GM18508 (cell line): ENCODE measurements around the gene SDR39U1.

Experiments used
- ATAC-seq: cut with Tn5 transposase; IDR thresholded peaks from one replicate; pipeline ENCODE4 v1.9.1; 2021; ENCODE audit warnings: moderate number of reproducible peaks; ENCODE audit not compliant: insufficient read depth, unreplicated experiment

The SDR39U1 gene

DNA sequence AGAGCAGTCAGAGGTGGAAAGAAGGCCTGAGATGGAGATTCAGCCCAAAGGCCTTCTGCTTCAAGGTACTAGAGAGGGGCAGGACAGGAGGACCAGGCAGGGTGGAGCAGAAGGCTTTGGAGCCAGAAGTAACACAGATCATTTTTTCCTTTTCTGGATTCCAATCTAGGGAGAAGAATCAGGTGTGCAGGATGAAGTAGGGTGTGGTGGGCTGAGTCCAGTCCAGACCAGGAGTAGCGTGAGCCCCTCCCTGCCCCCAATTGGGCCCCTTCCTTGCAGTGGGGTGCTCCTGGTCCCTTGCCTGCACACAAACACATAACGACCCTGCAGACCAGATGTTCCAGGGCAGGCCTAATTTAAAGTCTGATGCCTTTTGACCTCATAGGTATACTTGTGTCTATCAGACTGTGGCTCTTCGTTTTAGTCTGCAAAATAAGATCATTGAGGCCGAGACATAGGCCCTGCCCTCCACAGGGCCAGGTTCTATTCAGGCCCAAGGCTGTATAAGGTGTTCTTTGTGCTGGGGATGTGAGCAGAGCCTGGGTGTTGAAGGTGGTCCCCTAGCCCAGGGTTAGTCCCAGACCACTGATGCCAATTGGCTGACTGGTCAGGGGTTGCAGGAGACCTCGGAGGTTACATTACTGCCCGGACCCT is 44.8 kb downstream of the SDR39U1 start:
- ATAC-seq: no peak

DNA sequence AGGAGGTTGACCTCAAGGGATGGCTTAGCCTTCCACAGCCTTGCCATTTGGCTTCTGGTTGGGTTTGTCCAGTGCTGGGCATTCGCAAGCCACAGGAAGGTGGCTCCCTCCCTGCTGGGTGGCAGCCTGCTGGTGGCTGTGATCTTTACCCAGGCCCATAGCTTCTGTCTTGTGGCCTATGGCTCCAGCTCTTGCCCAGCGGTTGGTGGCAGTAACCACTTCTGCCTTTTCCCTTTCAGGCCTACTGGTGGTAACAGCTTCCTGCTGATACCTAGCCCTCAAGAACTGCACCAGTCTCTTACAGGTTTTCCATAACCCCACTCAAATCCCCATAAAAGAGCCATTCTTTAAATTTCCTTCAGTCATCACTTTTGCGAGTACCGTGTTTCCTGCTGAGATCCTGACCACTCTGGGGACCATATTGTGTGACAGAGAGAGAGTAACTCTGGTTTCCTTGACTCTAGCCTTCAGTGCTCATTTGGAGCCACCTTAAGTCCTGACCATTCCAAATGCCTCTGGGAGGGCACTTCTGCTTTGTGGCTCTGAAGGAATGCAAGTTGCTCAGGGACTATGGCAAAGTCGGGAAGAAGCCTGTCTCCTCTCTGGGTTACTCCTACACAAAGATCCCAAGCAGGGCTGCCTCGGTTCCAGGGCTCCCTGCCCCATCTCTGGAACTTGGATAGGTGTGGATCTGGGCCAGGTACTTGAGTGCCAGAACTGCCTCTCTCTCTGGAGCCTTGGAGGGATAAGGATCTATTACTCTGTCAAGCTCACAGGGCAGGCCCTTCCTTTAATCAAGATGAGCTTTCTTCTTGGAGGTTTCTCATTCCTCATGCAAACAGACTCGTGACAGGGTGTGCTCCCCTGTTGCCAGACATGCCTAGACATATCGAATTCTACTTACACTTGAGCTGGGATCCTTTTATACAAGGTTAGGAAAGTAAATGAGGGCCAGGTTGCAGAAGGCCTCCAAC is 46.7 kb downstream of the SDR39U1 start:
- ATAC-seq: no peak

DNA sequence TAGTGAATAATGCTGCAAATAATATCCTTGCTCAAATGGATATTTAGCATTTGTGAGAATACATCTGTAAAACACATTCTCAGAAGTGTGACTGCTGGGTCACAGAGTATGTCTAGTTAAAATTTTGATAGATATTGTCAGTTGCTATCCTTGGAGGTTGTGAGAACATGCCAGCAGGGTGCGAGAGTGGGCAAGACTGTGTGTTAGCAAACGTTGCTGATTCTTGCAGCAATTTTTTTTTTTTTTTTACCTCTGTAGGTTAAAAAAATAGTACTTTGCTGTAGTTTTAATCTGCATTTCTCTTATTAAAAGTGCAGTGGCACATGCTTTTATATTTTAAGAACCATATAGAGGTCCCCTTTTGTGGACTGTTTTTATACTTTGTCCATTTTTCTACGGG is 48.3 kb downstream of the SDR39U1 start:
- no peak for ATAC-seq

DNA sequence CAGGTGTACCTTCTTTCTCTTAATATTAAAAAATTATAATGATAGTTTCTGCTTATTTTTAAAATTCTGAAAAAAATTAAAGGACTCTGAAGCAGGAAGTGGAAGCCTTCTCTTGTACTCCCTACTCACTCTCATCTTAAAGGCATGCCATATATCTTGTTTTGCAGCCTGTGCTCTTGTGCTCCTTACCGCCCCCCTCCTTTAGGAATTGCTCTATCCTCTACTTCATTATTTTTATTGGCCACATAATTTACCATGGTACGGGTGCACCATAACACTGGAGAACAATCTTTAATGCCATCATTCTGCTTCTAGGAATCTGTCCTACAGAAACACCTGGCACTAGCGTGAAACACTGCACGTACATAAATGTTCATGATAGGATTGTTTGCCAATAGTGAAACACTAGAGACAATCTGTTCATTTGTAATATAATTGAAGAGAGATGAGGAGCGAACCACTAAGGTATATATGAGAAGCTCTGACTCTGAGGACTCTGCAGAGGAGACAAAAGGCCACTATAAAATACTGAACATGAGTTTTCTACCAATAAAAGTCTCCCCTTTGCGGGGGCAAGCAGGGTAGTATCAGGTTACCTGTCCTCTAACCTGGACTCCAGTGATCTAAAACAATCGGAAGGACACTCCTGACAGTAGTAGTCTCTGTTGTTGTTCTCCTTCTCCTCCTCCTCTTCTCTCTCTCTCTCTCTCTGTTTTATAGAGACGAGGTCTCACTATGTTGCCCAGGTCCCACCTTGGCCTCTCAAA is 50.1 kb downstream of the SDR39U1 start:
- ATAC-seq: no peak

DNA sequence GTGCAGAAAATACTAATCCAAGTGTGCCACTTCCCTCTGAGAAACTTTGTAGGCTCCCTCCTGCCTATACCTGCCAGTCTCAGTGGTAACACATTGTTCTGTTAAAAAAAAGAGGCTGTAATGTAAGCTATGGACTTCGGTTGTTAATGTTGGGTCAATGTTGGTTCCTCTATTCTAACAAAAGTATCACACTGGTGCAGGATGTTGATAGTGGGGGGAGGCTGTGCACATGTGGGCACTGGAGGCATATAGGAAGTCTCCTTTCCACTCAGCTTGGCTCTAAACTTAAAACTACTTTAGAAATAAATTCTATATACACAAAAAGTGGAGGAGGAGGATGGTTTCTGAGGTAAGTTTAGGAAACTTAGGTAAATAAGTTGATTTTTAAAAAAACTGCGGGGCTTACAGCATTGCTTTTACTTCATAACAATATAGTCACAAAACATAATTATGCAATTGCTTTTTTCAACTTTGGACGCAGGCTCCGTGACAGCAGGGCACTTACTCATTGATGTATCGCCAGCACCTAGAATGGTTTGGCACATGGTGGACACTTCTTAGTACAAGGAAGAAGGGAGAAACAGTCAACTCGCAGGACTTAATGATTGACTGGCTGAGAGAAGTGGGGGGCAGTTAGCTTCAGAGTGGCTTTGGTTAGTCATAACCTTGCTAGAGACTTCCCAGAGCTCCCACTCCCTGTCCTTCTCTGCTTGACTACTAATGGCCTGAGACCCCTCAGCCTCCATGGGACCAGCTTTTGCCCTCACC is 51.7 kb downstream of the SDR39U1 start:
- no peak for ATAC-seq
